HepG2 (cell line): ENCODE results near the gene ARHGDIA. TPM values are rescaled to one million over a fixed set of nuclear protein-coding genes. Genes with fewer than 3 reads are reported as not detected.
A peak's percentile ranks its signal among the peaks of the same experiment; 100 is the strongest.

ENCODE experiments used
- AKAP8 ChIP-seq: sonication (generic); formaldehyde crosslinking; IDR thresholded peaks from 2 replicates; pipeline ENCODE4 v1.5.1; 2020; ENCODE audit warnings: mild to moderate bottlenecking, missing genetic modification reagents
- ASH2L ChIP-seq: fragments of 300-600, 200-600 bp; sonication (generic); IDR thresholded peaks from 2 replicates; pipeline ENCODE4 v1.7.0; 2017; ENCODE audit warnings: low read depth, mild to moderate bottlenecking, moderate library complexity, mixed read lengths, low read length; ENCODE audit not compliant: insufficient read length
- ATAD3A ChIP-seq: sonication (generic); formaldehyde crosslinking; IDR thresholded peaks from 2 replicates; pipeline ENCODE4 v1.4.0; 2020; ENCODE audit warnings: missing genetic modification reagents
- ETV6 ChIP-seq: sonication (generic); formaldehyde crosslinking; conservative IDR thresholded peaks from 2 replicates; pipeline ENCODE4 v1.4.0; 2020; ENCODE audit warnings: missing genetic modification reagents
- GPN1 ChIP-seq: sonication (generic); formaldehyde crosslinking; IDR thresholded peaks from 2 replicates; pipeline ENCODE4 v1.5.1; 2020; ENCODE audit warnings: missing genetic modification reagents, borderline replicate concordance
- HOXA3 ChIP-seq: sonication (generic); formaldehyde crosslinking; IDR thresholded peaks from 2 replicates; pipeline ENCODE4 v1.5.0; 2020; ENCODE audit warnings: missing genetic modification reagents
- IKZF4 ChIP-seq: sonication (generic); formaldehyde crosslinking; IDR thresholded peaks from 2 replicates; pipeline ENCODE4 v1.5.1; 2020; ENCODE audit warnings: borderline replicate concordance, mild to moderate bottlenecking, low read depth, missing genetic modification reagents; ENCODE audit errors: not compliant biosample characterization
- KAT8 ChIP-seq: IDR thresholded peaks from 2 replicates; pipeline ENCODE4 v1.6.1; 2016; ENCODE audit warnings: missing genetic modification reagents, missing compliant biosample characterization
- MAZ ChIP-seq, 2 experiments: sonication (generic) in 1 of 2; formaldehyde crosslinking in 1 of 2; IDR thresholded peaks; 2 replicates each; pipeline versions ENCODE4 v1.5.0 to v1.6.1; 2012 to 2020; ENCODE audit warnings: low read depth in 2 of 2, mild to moderate bottlenecking in 2 of 2, borderline replicate concordance in 1 of 2, improper control_type of control experiment in 1 of 2, low read length in 1 of 2, missing genetic modification reagents in 1 of 2, moderate library complexity in 1 of 2
- MED1 ChIP-seq: sonication (generic); formaldehyde crosslinking; IDR thresholded peaks from 2 replicates; pipeline ENCODE4 v1.4.0; 2020; ENCODE audit warnings: missing genetic modification reagents
- MEIS2 ChIP-seq: sonication (generic); formaldehyde crosslinking; IDR thresholded peaks from 2 replicates; pipeline ENCODE4 v1.9.0; 2021; ENCODE audit warnings: mild to moderate bottlenecking, missing genetic modification reagents
- PHF20 ChIP-seq: sonication (generic); formaldehyde crosslinking; IDR thresholded peaks from 2 replicates; pipeline ENCODE4 v1.5.0; 2020; ENCODE audit warnings: mild to moderate bottlenecking, missing genetic modification reagents
- POLR2AphosphoS5 ChIP-seq: IDR thresholded peaks from 2 replicates; pipeline ENCODE4 v1.6.1; 2012; ENCODE audit warnings: low read depth, low read length
- RARG ChIP-seq: sonication (generic); formaldehyde crosslinking; IDR thresholded peaks from 2 replicates; pipeline ENCODE4 v1.4.0; 2020; ENCODE audit warnings: low read depth, mild to moderate bottlenecking, missing genetic modification reagents
- RBM22 ChIP-seq: fragments of 200-400 bp; formaldehyde crosslinking; optimal IDR thresholded peaks from 2 replicates; pipeline ENCODE3; 2017; ENCODE audit warnings: mild to moderate bottlenecking, low read length, moderate library complexity
- SOX5 ChIP-seq: IDR thresholded peaks from 2 replicates; pipeline ENCODE4 v1.6.1; 2016; ENCODE audit warnings: borderline replicate concordance
- ZKSCAN1 ChIP-seq: fragments of 150-350 bp; IDR thresholded peaks from 2 replicates; pipeline ENCODE4 v1.6.1; 2014; ENCODE audit warnings: low read length
- ZNF556 ChIP-seq: sonication (generic); formaldehyde crosslinking; IDR thresholded peaks from 2 replicates; pipeline ENCODE4 v1.4.0; 2020; ENCODE audit warnings: mild to moderate bottlenecking, missing genetic modification reagents, borderline replicate concordance
- ZNF749 ChIP-seq: sonication (generic); formaldehyde crosslinking; IDR thresholded peaks from 2 replicates; pipeline ENCODE4 v1.8.0; 2022; ENCODE audit warnings: mild to moderate bottlenecking, missing genetic modification reagents, moderate library complexity, borderline replicate concordance
- ZNF782 ChIP-seq: sonication (generic); formaldehyde crosslinking; IDR thresholded peaks from 2 replicates; pipeline ENCODE4 v1.4.0; 2020; ENCODE audit warnings: missing genetic modification reagents, mild to moderate bottlenecking, borderline replicate concordance
- ZNF841 ChIP-seq: sonication (generic); formaldehyde crosslinking; IDR thresholded peaks from 2 replicates; pipeline ENCODE4 v1.8.1; 2023; ENCODE audit warnings: missing genetic modification reagents, borderline replicate concordance
- polyA plus RNA-seq, 8 experiments: library from polyadenylated mRNA; depleted of rRNA in 3 of 8; stranded (reverse) in 7 of 8; unstranded in 1 of 8; fragments of >200 nt; fragmentation: Illumina TruSeq in 4 of 8; extraction: Trizol in 4 of 8; gene quantifications; 2 replicates each; pipeline versions ENCODE4 v1.2.1 to v1.2.3, GENCODE V29; 2011 to 2016; ENCODE audit warnings: low read depth in 4 of 8, missing spikeins in 1 of 8, mixed read lengths in 1 of 8; ENCODE audit not compliant: insufficient read depth in 1 of 8
- total RNA-seq, 5 experiments: library from RNA; depleted of rRNA; stranded (reverse); fragments of >200 nt; fragmentation: Illumina TruSeq; extraction: Trizol; gene quantifications; 2 replicates each; pipeline ENCODE4 v1.2.3, GENCODE V29; 2016; ENCODE audit warnings: low read depth in 1 of 5
- TF ChIP-seq, protein P1 (sequence below): sonication (generic); formaldehyde crosslinking; IDR thresholded peaks from 2 replicates; pipeline ENCODE4 v1.8.0; 2022; ENCODE audit warnings: mild to moderate bottlenecking, missing genetic modification reagents, moderate library complexity
- TF ChIP-seq, protein P2 (sequence below): sonication (generic); formaldehyde crosslinking; IDR thresholded peaks from 2 replicates; pipeline ENCODE4 v1.4.0; 2020; ENCODE audit warnings: missing genetic modification reagents, borderline replicate concordance
- TF ChIP-seq, protein P3 (sequence below): sonication (generic); formaldehyde crosslinking; IDR thresholded peaks from 2 replicates; pipeline ENCODE4 v1.5.1; 2020; ENCODE audit warnings: missing genetic modification reagents, mild to moderate bottlenecking, borderline replicate concordance
- TF ChIP-seq, protein P4 (sequence below): IDR thresholded peaks from 2 replicates; pipeline ENCODE4 v1.6.1; 2016

The ARHGDIA gene
- total and polyA plus RNA-seq, 2 of the 13 experiments (the other 11 are each of a cell fraction or from before 2014, with no cell fraction given): 40.0 to 64.0 TPM

DNA sequence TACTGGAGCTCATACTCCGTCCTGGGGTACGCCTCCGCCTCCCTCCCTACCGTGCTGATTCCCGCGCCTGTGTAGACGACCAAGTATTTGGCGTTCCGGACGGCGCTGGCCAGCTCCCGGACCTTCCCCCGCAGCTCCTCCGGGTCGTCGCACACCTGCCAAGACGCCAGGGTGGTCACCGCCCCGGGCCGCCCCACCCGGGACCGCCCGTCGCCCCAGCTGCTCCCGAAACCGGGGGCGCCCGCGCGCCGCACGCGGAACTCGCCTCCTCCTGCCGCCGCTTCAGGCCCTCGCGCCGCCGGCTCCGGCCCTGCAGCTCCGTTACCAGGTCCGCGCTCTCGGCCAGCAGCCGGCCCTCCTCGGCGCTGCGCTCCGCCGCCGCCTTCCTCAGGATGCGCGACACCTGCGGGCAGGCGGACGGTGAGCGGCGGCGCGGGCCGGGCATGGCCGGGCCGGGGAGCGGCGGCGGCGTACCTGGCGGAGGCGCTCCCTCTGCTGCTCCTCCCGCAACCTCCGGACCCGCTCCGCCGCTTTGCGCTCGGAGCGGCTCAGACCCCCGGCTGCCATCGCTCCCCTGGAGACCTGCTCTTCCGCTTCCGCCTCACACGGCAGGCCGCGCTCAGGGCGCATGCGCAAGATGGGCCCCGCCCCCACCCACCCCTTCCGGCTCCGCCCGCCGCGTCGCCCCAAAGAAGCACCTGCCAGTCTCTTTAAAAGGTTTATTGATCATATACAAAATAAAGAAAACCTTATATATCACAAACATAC, 46.6 kb upstream of the ARHGDIA start, which contains the start of gene SIRT7 (continued):
- TF ChIP-seq KAT8 (CRISPR knock-in tag) (peak; percentile 74; the same call in 1 of the 2 replicates), MEIS2 (CRISPR knock-in tag) (0 out of 2 replicates have a peak, but pooled peaks have one; percentile 40), ATAD3A (CRISPR knock-in tag) (no peak), PHF20 (CRISPR knock-in tag) (peak; percentile 81), RBM22 (peak; percentile 94), MED1 (CRISPR knock-in tag) (no peak), ASH2L (peak; percentile 40), ZNF749 (CRISPR knock-in tag) (0 out of 2 replicates have a peak, but pooled peaks have one; percentile 37), ZNF556 (CRISPR knock-in tag) (peak; percentile 56; the same call in 1 of the 2 replicates), RARG (CRISPR knock-in tag) (no peak), ZNF782 (peak; percentile 53; the same call in 1 of the 2 replicates), AKAP8 (CRISPR knock-in tag) (peak; percentile 99), ETV6 (CRISPR knock-in tag) (0 out of 2 replicates have a peak, but pooled peaks have one; percentile 39), HOXA3 (CRISPR knock-in tag) (peak; percentile 59; the same call in 1 of the 2 replicates), ZKSCAN1 (no peak), GPN1 (no peak), IKZF4 (CRISPR knock-in tag) (peak; percentile 66), ZNF841 (CRISPR knock-in tag) (peak; percentile 38; the same call in 1 of the 2 replicates), MAZ (IDR thresholded peaks at IDR 0.05; ENCODE audit: borderline replicate concordance, low read depth, low read length) (no peak), MAZ (CRISPR knock-in tag; IDR thresholded peaks at IDR 0.05; ENCODE audit: low read depth) (peak; percentile 65; the same call in 1 of the 2 replicates), POLR2AphosphoS5 (peak; percentile 71), SOX5 (CRISPR knock-in tag) (peak; percentile 23; the same call in 1 of the 2 replicates)
- TF ChIP-seq, protein P1, sequence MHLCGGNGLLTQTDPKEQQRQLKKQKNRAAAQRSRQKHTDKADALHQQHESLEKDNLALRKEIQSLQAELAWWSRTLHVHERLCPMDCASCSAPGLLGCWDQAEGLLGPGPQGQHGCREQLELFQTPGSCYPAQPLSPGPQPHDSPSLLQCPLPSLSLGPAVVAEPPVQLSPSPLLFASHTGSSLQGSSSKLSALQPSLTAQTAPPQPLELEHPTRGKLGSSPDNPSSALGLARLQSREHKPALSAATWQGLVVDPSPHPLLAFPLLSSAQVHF (CRISPR knock-in tag): 0 out of 2 replicates have a peak, but pooled peaks have one; percentile 32
- TF ChIP-seq, protein P2, sequence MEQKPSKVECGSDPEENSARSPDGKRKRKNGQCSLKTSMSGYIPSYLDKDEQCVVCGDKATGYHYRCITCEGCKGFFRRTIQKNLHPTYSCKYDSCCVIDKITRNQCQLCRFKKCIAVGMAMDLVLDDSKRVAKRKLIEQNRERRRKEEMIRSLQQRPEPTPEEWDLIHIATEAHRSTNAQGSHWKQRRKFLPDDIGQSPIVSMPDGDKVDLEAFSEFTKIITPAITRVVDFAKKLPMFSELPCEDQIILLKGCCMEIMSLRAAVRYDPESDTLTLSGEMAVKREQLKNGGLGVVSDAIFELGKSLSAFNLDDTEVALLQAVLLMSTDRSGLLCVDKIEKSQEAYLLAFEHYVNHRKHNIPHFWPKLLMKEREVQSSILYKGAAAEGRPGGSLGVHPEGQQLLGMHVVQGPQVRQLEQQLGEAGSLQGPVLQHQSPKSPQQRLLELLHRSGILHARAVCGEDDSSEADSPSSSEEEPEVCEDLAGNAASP (CRISPR knock-in tag): peak; percentile 40; the same call in 1 of the 2 replicates
- TF ChIP-seq, protein P3, sequence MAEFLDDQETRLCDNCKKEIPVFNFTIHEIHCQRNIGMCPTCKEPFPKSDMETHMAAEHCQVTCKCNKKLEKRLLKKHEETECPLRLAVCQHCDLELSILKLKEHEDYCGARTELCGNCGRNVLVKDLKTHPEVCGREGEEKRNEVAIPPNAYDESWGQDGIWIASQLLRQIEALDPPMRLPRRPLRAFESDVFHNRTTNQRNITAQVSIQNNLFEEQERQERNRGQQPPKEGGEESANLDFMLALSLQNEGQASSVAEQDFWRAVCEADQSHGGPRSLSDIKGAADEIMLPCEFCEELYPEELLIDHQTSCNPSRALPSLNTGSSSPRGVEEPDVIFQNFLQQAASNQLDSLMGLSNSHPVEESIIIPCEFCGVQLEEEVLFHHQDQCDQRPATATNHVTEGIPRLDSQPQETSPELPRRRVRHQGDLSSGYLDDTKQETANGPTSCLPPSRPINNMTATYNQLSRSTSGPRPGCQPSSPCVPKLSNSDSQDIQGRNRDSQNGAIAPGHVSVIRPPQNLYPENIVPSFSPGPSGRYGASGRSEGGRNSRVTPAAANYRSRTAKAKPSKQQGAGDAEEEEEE (CRISPR knock-in tag): no peak
- TF ChIP-seq, protein P4, sequence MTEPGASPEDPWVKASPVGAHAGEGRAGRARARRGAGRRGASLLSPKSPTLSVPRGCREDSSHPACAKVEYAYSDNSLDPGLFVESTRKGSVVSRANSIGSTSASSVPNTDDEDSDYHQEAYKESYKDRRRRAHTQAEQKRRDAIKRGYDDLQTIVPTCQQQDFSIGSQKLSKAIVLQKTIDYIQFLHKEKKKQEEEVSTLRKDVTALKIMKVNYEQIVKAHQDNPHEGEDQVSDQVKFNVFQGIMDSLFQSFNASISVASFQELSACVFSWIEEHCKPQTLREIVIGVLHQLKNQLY: 0 out of 2 replicates have a peak, but pooled peaks have one; percentile 12
